ENCODE results near the gene PGLYRP3. TPM values are rescaled to one million over a fixed set of nuclear protein-coding genes. Genes with fewer than 3 reads are reported as not detected.

The PGLYRP3 gene
- total RNA-seq, 2 experiments from 2014 or later = not detected

GRCh38 chr1:153288634-153289275 lies 24.0 kb downstream of the PGLYRP3 start:
- no peaks in the 10 kb centered on the region for H3K36me3 Mint-ChIP-seq
- DNase-seq = peak; percentile 48
- no peak overlapping the region for H3K4me3 Mint-ChIP-seq
- no peak overlapping the region for H3K27ac Mint-ChIP-seq
- POLR2A ChIA-PET = no interaction called here
- H3K9me3 Mint-ChIP-seq = no peaks in the 10 kb centered on the region
- peaks cover 4% of the 10 kb centered on the region for H3K27me3 Mint-ChIP-seq
- no peak for ATAC-seq (ENCODE audit: low read depth)
- peaks cover 7% of the 10 kb centered on the region for H3K4me1 Mint-ChIP-seq

- H3K9me3 Mint-ChIP-seq = no peaks in the 10 kb centered on the region
- H3K4me3 Mint-ChIP-seq = no peak overlapping the region
- no peaks in the 10 kb centered on the region for H3K4me1 Mint-ChIP-seq
- H3K27ac Mint-ChIP-seq = no peak overlapping the region
- no peaks in the 10 kb centered on the region for H3K36me3 Mint-ChIP-seq
- peaks cover 32% of the 10 kb centered on the region for H3K27me3 Mint-ChIP-seq
- peak; percentile 45 for ATAC-seq (ENCODE audit: low read depth)
- no peak for DNase-seq
- POLR2A ChIA-PET = no interaction called here
Measured at GRCh38 chr1:153277852-153278251, 34.9 kb downstream of the PGLYRP3 start.

- Mint-ChIP-seq H3K4me3 (no peak overlapping the region), H3K27me3 (peaks cover 43% of the 10 kb centered on the region), H3K9me3 (no peaks in the 10 kb centered on the region), H3K27ac (no peak overlapping the region), H3K36me3 (no peaks in the 10 kb centered on the region), H3K4me1 (no peaks in the 10 kb centered on the region)
- no peak for DNase-seq
- POLR2A ChIA-PET = no interaction called here
- no peak for ATAC-seq (ENCODE audit: low read depth)
Measured at GRCh38 chr1:153272186-153272585, 40.6 kb downstream of the PGLYRP3 start.

- Mint-ChIP-seq H3K27me3 (peaks cover 46% of the 10 kb centered on the region), H3K4me3 (no peak overlapping the region), H3K27ac (no peak overlapping the region), H3K4me1 (no peaks in the 10 kb centered on the region), H3K36me3 (no peaks in the 10 kb centered on the region), H3K9me3 (no peaks in the 10 kb centered on the region)
- no peak for DNase-seq
- POLR2A ChIA-PET = no interaction called here
- no peak for ATAC-seq (ENCODE audit: low read depth)
Measured at GRCh38 chr1:153271711-153272110, 41.0 kb downstream of the PGLYRP3 start.

GRCh38 chr1:153265457-153265856 lies 47.3 kb downstream of the PGLYRP3 start:
- Mint-ChIP-seq H3K4me3 (no peak overlapping the region), H3K9me3 (no peaks in the 10 kb centered on the region), H3K4me1 (peaks cover 8% of the 10 kb centered on the region), H3K27me3 (peaks cover 70% of the 10 kb centered on the region), H3K36me3 (no peaks in the 10 kb centered on the region), H3K27ac (no peak overlapping the region)
- POLR2A ChIA-PET = no interaction called here
- ATAC-seq (ENCODE audit: low read depth) (no peak), DNase-seq (no peak)

- ATAC-seq (ENCODE audit: low read depth) = no peak
- H3K36me3 Mint-ChIP-seq = no peaks in the 10 kb centered on the region
- no peak overlapping the region for H3K4me3 Mint-ChIP-seq
- no peak for DNase-seq
- peaks cover 10% of the 10 kb centered on the region for H3K4me1 Mint-ChIP-seq
- H3K27me3 Mint-ChIP-seq = peaks cover 69% of the 10 kb centered on the region
- H3K27ac Mint-ChIP-seq = no peak overlapping the region
- POLR2A ChIA-PET = interaction anchor here (0.7 kb wide), 1 partner anchor 50 kb away, joined by 3 read pairs; no protein-coding TSS in a partner anchor
- H3K9me3 Mint-ChIP-seq = no peaks in the 10 kb centered on the region
Measured at GRCh38 chr1:153262462-153263157, 50.1 kb downstream of the PGLYRP3 start.

- H3K4me1 Mint-ChIP-seq = peaks cover 10% of the 10 kb centered on the region
- peak overlapping the region; percentile 12 for H3K4me3 Mint-ChIP-seq
- H3K27me3 Mint-ChIP-seq = peaks cover 65% of the 10 kb centered on the region
- no peaks in the 10 kb centered on the region for H3K36me3 Mint-ChIP-seq
- POLR2A ChIA-PET = no interaction called here
- no peak overlapping the region for H3K27ac Mint-ChIP-seq
- no peak for DNase-seq
- ATAC-seq (ENCODE audit: low read depth) = no peak
- no peaks in the 10 kb centered on the region for H3K9me3 Mint-ChIP-seq
Measured at GRCh38 chr1:153262070-153262366, 50.7 kb downstream of the PGLYRP3 start.

- DNase-seq (peak; percentile 35), ATAC-seq (ENCODE audit: low read depth) (no peak)
- Mint-ChIP-seq H3K4me3 (peak overlapping the region; percentile 12), H3K4me1 (peaks cover 10% of the 10 kb centered on the region), H3K9me3 (no peaks in the 10 kb centered on the region), H3K36me3 (no peaks in the 10 kb centered on the region), H3K27me3 (peaks cover 59% of the 10 kb centered on the region), H3K27ac (no peak overlapping the region)
- POLR2A ChIA-PET = no interaction called here
Measured at GRCh38 chr1:153261281-153262069, 51.3 kb downstream of the PGLYRP3 start.

GRCh38 chr1:153260585-153261280 lies 52.0 kb downstream of the PGLYRP3 start:
- H3K27me3 Mint-ChIP-seq = peaks cover 54% of the 10 kb centered on the region
- ATAC-seq (ENCODE audit: low read depth) (peak; percentile 22), DNase-seq (peak; percentile 32)
- H3K27ac Mint-ChIP-seq = no peak overlapping the region
- H3K9me3 Mint-ChIP-seq = no peaks in the 10 kb centered on the region
- H3K36me3 Mint-ChIP-seq = no peaks in the 10 kb centered on the region
- peaks cover 10% of the 10 kb centered on the region for H3K4me1 Mint-ChIP-seq
- peak overlapping the region; percentile 37 for H3K4me3 Mint-ChIP-seq
- POLR2A ChIA-PET = no interaction called here

GRCh38 chr1:153259387-153259786 lies 53.4 kb downstream of the PGLYRP3 start, which contains the start of gene LORICRIN:
Gene LORICRIN (plus strand): TSS chr1:153259687. CDS start chr1:153260950, 1,263 bp downstream.
- Mint-ChIP-seq H3K9me3 (no peaks in the 10 kb centered on the region), H3K4me1 (peaks cover 10% of the 10 kb centered on the region), H3K27ac (no peak within 1 kb of the TSS), H3K36me3 (no peaks in the 10 kb centered on the region), H3K4me3 (no peak within 1 kb of the TSS), H3K27me3 (peaks cover 48% of the 10 kb centered on the region)
- ATAC-seq (ENCODE audit: low read depth) (no peak), DNase-seq (no peak)
- POLR2A ChIA-PET = no interaction called here

- peaks cover 4% of the 10 kb centered on the region for H3K4me1 Mint-ChIP-seq
- no peaks in the 10 kb centered on the region for H3K36me3 Mint-ChIP-seq
- no peak for ATAC-seq (ENCODE audit: low read depth)
- no peak overlapping the region for H3K27ac Mint-ChIP-seq
- H3K9me3 Mint-ChIP-seq = no peaks in the 10 kb centered on the region
- peaks cover 7% of the 10 kb centered on the region for H3K27me3 Mint-ChIP-seq
- POLR2A ChIA-PET = no interaction called here
- DNase-seq = no peak
- H3K4me3 Mint-ChIP-seq = no peak overlapping the region
Measured at GRCh38 chr1:153253693-153254092, 59.1 kb downstream of the PGLYRP3 start.

- H3K9me3 Mint-ChIP-seq = no peaks in the 10 kb centered on the region
- peaks cover 4% of the 10 kb centered on the region for H3K4me1 Mint-ChIP-seq
- H3K4me3 Mint-ChIP-seq = no peak overlapping the region
- H3K27ac Mint-ChIP-seq = no peak overlapping the region
- POLR2A ChIA-PET = no interaction called here
- ATAC-seq (ENCODE audit: low read depth) (no peak), DNase-seq (no peak)
- H3K36me3 Mint-ChIP-seq = no peaks in the 10 kb centered on the region
- peaks cover 6% of the 10 kb centered on the region for H3K27me3 Mint-ChIP-seq
Measured at GRCh38 chr1:153253076-153253475, 59.7 kb downstream of the PGLYRP3 start.

- Mint-ChIP-seq H3K36me3 (no peaks in the 10 kb centered on the region), H3K4me3 (no peak overlapping the region), H3K27me3 (peaks cover 2% of the 10 kb centered on the region), H3K9me3 (no peaks in the 10 kb centered on the region), H3K4me1 (peaks cover 4% of the 10 kb centered on the region), H3K27ac (no peak overlapping the region)
- DNase-seq (no peak), ATAC-seq (ENCODE audit: low read depth) (no peak)
- POLR2A ChIA-PET = no interaction called here
Measured at GRCh38 chr1:153251988-153252387, 60.8 kb downstream of the PGLYRP3 start.

All from activated naive CD8-positive, alpha-beta T cell treated with anti-CD3 and anti-CD28 coated beads, Interleukin-2, amount 10 ng/mL, durations not matched to agents 7 days and 5 days (primary cell).